Loucy (cell line): ENCODE measurements around the gene BCL3.

Experiments used
- CTCF ChIP-seq: fragments of 200-600 bp; sonication (generic); conservative IDR thresholded peaks from 2 replicates; pipeline ENCODE4 v1.5.1; 2014; ENCODE audit warnings: mild to moderate bottlenecking, antibody characterized with exemption, low read length
- EZH2phosphoT487 ChIP-seq: fragments of 200-600 bp; IDR thresholded peaks from 2 replicates; pipeline ENCODE4 v1.6.1; 2018; ENCODE audit warnings: antibody characterized with exemption, mild to moderate bottlenecking, moderate library complexity, borderline replicate concordance

DNA sequence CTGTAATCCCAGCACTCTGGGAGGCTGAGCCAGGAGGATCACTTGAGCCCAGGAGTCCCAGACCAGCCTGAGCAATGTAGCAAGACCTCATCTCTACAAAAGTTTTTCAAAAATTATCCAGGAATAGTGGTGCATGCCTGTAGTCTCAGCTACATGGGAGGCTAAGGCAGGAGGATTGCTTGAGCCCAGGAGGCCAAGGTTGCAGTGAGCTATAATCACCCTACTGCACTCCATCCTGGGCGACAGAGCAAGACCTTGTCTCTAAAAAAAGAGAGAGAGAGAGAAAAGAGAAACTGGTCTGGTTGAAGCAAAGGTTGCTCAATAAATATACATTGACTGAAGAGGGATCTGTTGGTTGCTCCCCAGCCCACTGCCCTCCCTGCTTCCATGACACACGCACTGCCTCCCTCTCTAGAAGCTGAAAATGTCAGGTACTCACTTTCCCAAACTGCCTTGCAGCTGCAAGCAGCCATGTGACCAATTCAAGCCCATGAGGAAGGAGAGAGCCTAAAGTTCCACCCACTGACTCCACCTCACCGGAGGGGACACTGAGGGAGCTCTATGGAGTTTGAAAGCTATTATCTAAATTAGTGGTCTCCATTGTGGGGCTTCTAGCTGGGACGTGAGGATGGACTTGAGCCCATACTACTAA lies 35.5 kb upstream of the BCL3 start:
- TF ChIP-seq CTCF (no peak), EZH2phosphoT487 (no peak)
